ENCODE data around the gene CEP72.
A peak's percentile ranks its signal among the peaks of the same experiment; 100 is the strongest.

The CEP72 gene

DNA sequence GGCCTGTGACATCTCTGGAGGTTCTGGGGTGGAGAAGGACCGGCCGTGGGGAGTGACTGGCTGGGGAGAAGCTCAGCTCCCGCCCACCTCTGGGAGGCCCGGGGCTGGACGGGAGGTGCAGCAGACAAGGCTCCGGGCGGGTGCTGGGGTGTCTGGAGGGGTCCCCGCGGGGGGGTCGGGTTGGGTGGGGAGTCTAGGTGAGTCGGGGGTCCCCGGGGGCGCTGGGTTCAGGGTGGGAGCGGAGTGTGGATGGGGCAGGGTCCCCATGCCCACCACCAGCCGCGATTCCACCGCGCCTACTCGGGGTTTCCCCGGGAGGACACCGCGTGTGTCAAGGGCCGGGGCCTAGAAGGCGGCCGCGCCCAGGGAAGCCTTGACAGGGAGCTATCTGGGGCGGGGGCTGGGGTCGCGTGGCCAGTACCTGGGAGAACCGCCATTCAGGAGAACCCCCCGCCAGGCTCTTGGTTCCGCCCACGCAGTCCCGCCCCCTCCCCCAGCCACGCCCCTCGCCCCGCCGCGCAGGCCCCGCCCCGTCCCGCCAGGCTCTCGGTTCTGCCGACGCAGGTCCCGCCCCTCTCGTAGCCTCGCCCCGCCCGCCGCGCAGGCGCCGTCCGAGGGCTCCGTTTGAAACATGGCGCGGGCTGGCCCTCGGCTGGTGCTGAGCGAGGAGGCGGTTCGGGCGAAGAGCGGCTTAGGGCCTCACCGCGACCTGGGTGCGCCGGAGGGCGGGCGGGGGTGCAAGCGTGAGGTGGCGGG, at the start of gene CEP72:
Gene CEP72, plus strand, starts transcription at position 610 of the 756 bp plus-strand sequence. Its CDS starts 22 bp downstream, at position 632.
- peaks cover 56% of the 10 kb centered on the region for H3K4me1 Mint-ChIP-seq
- H3K27ac Mint-ChIP-seq: peak within 1 kb of the TSS; percentile 89
- H3K27me3 Mint-ChIP-seq: peaks cover 5% of the 10 kb centered on the region
- H3K9me3 Mint-ChIP-seq: no peaks in the 10 kb centered on the region
- H3K4me3 Mint-ChIP-seq: peak within 1 kb of the TSS; percentile 93
- H3K36me3 Mint-ChIP-seq: peaks cover 8% of the 10 kb centered on the region

GRCh38 chr5:565782-566440, 46.2 kb upstream of the CEP72 start:
- no peaks in the 10 kb centered on the region for H3K36me3 Mint-ChIP-seq
- H3K9me3 Mint-ChIP-seq: no peaks in the 10 kb centered on the region
- no peaks in the 10 kb centered on the region for H3K4me1 Mint-ChIP-seq
- no peak overlapping the region for H3K27ac Mint-ChIP-seq
- peaks cover 19% of the 10 kb centered on the region for H3K27me3 Mint-ChIP-seq
- H3K4me3 Mint-ChIP-seq: no peak overlapping the region

GRCh38 chr5:566636-567309, 45.4 kb upstream of the CEP72 start:
- H3K27ac Mint-ChIP-seq: no peak overlapping the region
- H3K36me3 Mint-ChIP-seq: no peaks in the 10 kb centered on the region
- no peak overlapping the region for H3K4me3 Mint-ChIP-seq
- H3K9me3 Mint-ChIP-seq: no peaks in the 10 kb centered on the region
- H3K4me1 Mint-ChIP-seq: no peaks in the 10 kb centered on the region
- peaks cover 17% of the 10 kb centered on the region for H3K27me3 Mint-ChIP-seq

- Mint-ChIP-seq H3K27ac (no peak overlapping the region), H3K36me3 (no peaks in the 10 kb centered on the region), H3K4me1 (no peaks in the 10 kb centered on the region), H3K27me3 (peaks cover 17% of the 10 kb centered on the region), H3K4me3 (no peak overlapping the region), H3K9me3 (no peaks in the 10 kb centered on the region)
These were observed 44.5 kb upstream of the CEP72 start for GRCh38 chr5:567664-568060.

- Mint-ChIP-seq H3K4me1 (no peaks in the 10 kb centered on the region), H3K27ac (peak overlapping the region; percentile 6), H3K9me3 (no peaks in the 10 kb centered on the region), H3K4me3 (no peak overlapping the region), H3K36me3 (no peaks in the 10 kb centered on the region), H3K27me3 (peaks cover 17% of the 10 kb centered on the region)
These were observed 43.9 kb upstream of the CEP72 start for GRCh38 chr5:568061-568781.

DNA sequence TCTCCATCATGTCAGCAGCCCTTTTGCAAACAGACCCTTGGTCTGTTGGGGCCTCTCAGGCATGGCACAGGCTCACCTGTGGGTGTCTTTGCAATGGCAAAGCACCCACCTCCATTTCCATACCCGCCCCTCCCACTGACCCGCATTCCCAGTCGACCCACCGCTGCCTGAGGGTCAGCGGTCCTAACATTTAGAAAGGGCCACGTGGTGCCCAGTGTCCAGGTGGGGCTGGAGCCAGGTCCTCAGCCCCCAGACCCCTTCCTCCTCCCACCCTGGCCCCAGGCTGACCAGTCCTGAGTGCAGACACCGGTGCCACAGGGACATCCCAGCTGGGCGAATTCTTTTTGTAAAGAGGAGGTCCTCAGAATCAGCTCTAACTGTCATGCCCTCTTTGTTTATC, 43.3 kb upstream of the CEP72 start:
- H3K27ac Mint-ChIP-seq: no peak overlapping the region
- H3K36me3 Mint-ChIP-seq: no peaks in the 10 kb centered on the region
- H3K4me1 Mint-ChIP-seq: no peaks in the 10 kb centered on the region
- no peak overlapping the region for H3K4me3 Mint-ChIP-seq
- no peaks in the 10 kb centered on the region for H3K9me3 Mint-ChIP-seq
- peaks cover 17% of the 10 kb centered on the region for H3K27me3 Mint-ChIP-seq

- H3K4me3 Mint-ChIP-seq: no peak overlapping the region
These were observed 42.7 kb upstream of the CEP72 start for GRCh38 chr5:569358-569867.

GRCh38 chr5:569868-570361, 42.2 kb upstream of the CEP72 start:
- Mint-ChIP-seq H3K4me1 (no peaks in the 10 kb centered on the region), H3K4me3 (no peak overlapping the region), H3K27me3 (peaks cover 17% of the 10 kb centered on the region), H3K27ac (no peak overlapping the region), H3K36me3 (no peaks in the 10 kb centered on the region), H3K9me3 (no peaks in the 10 kb centered on the region)

More at GRCh38 chr5:569358-569867, 42.7 kb upstream of the CEP72 start:
- no peaks in the 10 kb centered on the region for H3K9me3 Mint-ChIP-seq
- H3K27me3 Mint-ChIP-seq: peaks cover 17% of the 10 kb centered on the region
- no peaks in the 10 kb centered on the region for H3K36me3 Mint-ChIP-seq
- no peaks in the 10 kb centered on the region for H3K4me1 Mint-ChIP-seq
- H3K27ac Mint-ChIP-seq: no peak overlapping the region

DNA sequence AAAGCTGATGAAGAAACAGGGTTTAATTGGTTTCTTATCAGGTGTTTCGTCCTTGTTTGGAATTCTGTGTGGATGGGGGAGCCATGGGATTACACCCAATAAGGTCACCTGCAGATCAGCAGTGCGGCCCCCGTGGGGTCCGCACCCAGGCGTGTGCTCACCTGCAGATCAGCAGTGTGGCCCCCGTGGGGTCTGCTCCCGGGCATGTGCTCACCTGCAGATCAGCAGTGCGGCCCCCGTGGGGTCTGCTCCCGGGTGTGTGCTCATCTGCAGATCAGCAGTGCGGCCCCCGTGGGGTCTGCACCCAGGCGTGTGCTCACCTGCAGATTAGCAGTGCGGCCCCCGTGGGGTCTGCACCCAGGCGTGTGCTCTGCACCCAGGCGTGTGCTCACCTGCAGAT, 41.7 kb upstream of the CEP72 start:
- Mint-ChIP-seq H3K27ac (no peak overlapping the region), H3K4me3 (no peak overlapping the region), H3K27me3 (peaks cover 18% of the 10 kb centered on the region), H3K4me1 (no peaks in the 10 kb centered on the region), H3K9me3 (no peaks in the 10 kb centered on the region), H3K36me3 (no peaks in the 10 kb centered on the region)

DNA sequence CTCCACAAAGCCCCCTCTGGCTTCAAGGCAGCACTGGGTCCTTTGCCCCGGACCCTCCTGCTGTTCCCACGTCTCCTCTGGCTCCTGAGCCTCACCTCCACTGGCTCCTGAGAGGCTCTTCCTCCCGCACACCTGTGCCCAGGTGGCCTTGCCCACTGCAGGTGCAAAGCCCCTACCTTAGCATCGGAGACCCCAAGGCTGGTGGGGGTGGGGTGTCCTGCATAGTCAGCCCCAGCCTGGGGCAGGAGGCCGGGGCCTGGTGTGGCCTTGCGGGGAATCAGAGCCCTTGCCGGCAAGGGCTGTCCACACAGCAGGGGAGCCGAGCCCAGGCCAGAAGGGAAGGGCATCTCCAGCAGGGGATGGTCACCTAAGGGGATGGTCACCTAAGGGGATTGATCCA, 41.3 kb upstream of the CEP72 start:
- H3K36me3 Mint-ChIP-seq: no peaks in the 10 kb centered on the region
- H3K27ac Mint-ChIP-seq: no peak overlapping the region
- H3K9me3 Mint-ChIP-seq: no peaks in the 10 kb centered on the region
- H3K4me3 Mint-ChIP-seq: no peak overlapping the region
- H3K27me3 Mint-ChIP-seq: peaks cover 17% of the 10 kb centered on the region
- no peaks in the 10 kb centered on the region for H3K4me1 Mint-ChIP-seq

DNA sequence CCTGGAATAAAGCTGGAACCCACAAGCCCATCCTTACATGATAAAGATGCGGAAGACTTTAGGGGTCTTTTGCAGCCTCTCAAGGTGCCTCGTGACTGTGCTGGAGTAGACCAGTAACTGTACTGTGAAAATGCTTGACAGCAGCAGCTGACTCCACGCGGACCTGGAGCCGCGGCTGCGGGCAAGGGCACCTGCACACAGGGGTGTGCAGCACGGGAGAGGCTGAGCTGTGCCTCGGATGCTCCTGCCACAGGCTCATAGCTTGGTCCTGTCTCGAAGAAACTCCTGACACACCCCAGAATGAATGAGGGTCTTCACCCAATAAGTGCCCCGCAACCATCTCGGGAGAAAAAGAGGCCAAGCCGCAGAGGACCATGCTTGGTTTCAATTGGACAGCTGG, 40.3 kb upstream of the CEP72 start:
- no peaks in the 10 kb centered on the region for H3K36me3 Mint-ChIP-seq
- H3K4me1 Mint-ChIP-seq: no peaks in the 10 kb centered on the region
- H3K4me3 Mint-ChIP-seq: no peak overlapping the region
- no peak overlapping the region for H3K27ac Mint-ChIP-seq
- peaks cover 14% of the 10 kb centered on the region for H3K27me3 Mint-ChIP-seq
- no peaks in the 10 kb centered on the region for H3K9me3 Mint-ChIP-seq

- no peaks in the 10 kb centered on the region for H3K9me3 Mint-ChIP-seq
- no peaks in the 10 kb centered on the region for H3K4me1 Mint-ChIP-seq
- H3K4me3 Mint-ChIP-seq: no peak overlapping the region
- H3K36me3 Mint-ChIP-seq: no peaks in the 10 kb centered on the region
- no peak overlapping the region for H3K27ac Mint-ChIP-seq
- peaks cover 12% of the 10 kb centered on the region for H3K27me3 Mint-ChIP-seq
These were observed 39.6 kb upstream of the CEP72 start for GRCh38 chr5:572398-573019.

DNA sequence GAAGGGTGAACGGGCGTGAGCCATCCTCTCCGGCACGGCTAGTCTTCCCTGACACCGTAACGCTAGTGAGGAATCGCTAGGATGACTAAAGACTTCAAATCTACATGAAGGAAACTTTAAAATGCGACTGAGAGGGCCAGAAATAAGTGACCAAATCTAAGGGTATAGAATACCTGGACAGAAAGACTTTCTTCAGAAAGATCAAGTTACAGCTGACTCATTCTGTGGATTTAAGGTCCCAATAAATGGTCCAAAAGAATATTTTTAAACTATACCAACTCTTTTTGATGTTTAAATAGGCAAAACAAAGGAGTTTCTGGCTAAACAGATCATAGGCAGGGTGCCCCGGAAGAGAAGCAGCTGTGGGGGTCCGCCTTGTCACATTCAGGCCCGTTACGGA, 38.9 kb upstream of the CEP72 start:
- no peaks in the 10 kb centered on the region for H3K36me3 Mint-ChIP-seq
- H3K27ac Mint-ChIP-seq: no peak overlapping the region
- no peaks in the 10 kb centered on the region for H3K9me3 Mint-ChIP-seq
- H3K27me3 Mint-ChIP-seq: peaks cover 10% of the 10 kb centered on the region
- no peaks in the 10 kb centered on the region for H3K4me1 Mint-ChIP-seq
- no peak overlapping the region for H3K4me3 Mint-ChIP-seq

- H3K4me1 Mint-ChIP-seq: no peaks in the 10 kb centered on the region
- no peak overlapping the region for H3K27ac Mint-ChIP-seq
- H3K27me3 Mint-ChIP-seq: peaks cover 9% of the 10 kb centered on the region
- H3K4me3 Mint-ChIP-seq: no peak overlapping the region
- no peaks in the 10 kb centered on the region for H3K9me3 Mint-ChIP-seq
- H3K36me3 Mint-ChIP-seq: no peaks in the 10 kb centered on the region
These were observed 38.2 kb upstream of the CEP72 start for GRCh38 chr5:573976-574375.

DNA sequence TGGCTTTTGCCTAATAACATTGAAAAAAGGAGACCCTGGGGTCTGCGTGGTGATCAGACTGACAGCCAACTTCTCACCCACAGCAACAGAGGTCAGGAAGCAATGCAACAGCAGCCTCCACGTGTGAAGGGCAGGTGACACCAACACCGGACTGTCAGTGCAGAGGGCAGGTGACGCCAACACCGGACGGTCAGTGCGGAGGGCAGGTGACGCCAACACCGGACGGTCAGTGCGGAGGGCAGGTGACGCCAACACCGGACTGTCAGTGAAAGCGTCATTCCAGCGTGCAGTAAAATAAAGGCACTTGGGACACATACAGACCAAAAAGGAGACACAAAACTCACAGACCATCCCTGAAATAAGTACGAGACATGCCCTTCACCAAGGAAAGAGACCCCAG, 37.2 kb upstream of the CEP72 start:
- H3K9me3 Mint-ChIP-seq: no peaks in the 10 kb centered on the region
- no peaks in the 10 kb centered on the region for H3K36me3 Mint-ChIP-seq
- H3K27ac Mint-ChIP-seq: no peak overlapping the region
- no peaks in the 10 kb centered on the region for H3K4me1 Mint-ChIP-seq
- peaks cover 9% of the 10 kb centered on the region for H3K27me3 Mint-ChIP-seq
- no peak overlapping the region for H3K4me3 Mint-ChIP-seq
